Muscle of arm (tissue), 12 donors: Measurements from ENCODE around the gene VPS51. TPM values are rescaled to one million over a fixed set of nuclear protein-coding genes. Genes with fewer than 3 reads are reported as not detected.

Experiments
- polyA plus RNA-seq, 12 donors: library from polyadenylated mRNA; unstranded; fragments of 120-200 nt; gene quantifications; one replicate each; pipeline ENCODE4 v1.2.1, GENCODE V29; 2013; ENCODE audit not compliant: insufficient read length in 12 of 12

VPS51 gene
- polyA plus RNA-seq, 12 donors: 83.5 to 141 (median 95.8) TPM; not detected in 1

Other genes with a start within 250 kb of the VPS51 start
- gene EHD1, start 217.6 kb upstream of the VPS51 start, polyA plus RNA-seq: 100 to 1,000 TPM in 5 of 12 donors, 10 to 100 TPM in 7; 64.6 to 363 (median 85.9) TPM
- gene ATG2A, start 179.0 kb upstream of the VPS51 start, polyA plus RNA-seq: 10 to 100 TPM in 6 of 12 donors, 1 to 10 TPM in 5, not detected in 1; 7.9 to 25.2 (median 10.0) TPM
- gene PPP2R5B, start 171.5 kb upstream of the VPS51 start, polyA plus RNA-seq: 10 to 100 TPM in 9 of 12 donors, 1 to 10 TPM in 2, not detected in 1; 9.6 to 14.2 (median 12.3) TPM
- under 1 TPM in 2 of 12 donors, not detected in 10; 0.30 to 0.39 TPM for gene GPHA2, start 160.3 kb upstream of the VPS51 start, polyA plus RNA-seq
- gene MAJIN, start 124.1 kb upstream of the VPS51 start, polyA plus RNA-seq: not detected
- gene BATF2, start 99.2 kb upstream of the VPS51 start, polyA plus RNA-seq: 1 to 10 TPM in 3 of 12 donors, under 1 TPM in 7, not detected in 2; 0.40 to 1.3 (median 0.79) TPM
- 100 to 1,000 TPM in 1 of 12 donors, 10 to 100 TPM in 10, not detected in 1; 59.8 to 130 (median 72.3) TPM for gene ARL2, start 82.1 kb upstream of the VPS51 start, polyA plus RNA-seq
- 10 to 100 TPM in 11 of 12 donors, not detected in 1; 16.1 to 28.5 (median 20.4) TPM for gene SNX15, start 68.8 kb upstream of the VPS51 start, polyA plus RNA-seq
- gene SAC3D1, start 55.0 kb upstream of the VPS51 start, polyA plus RNA-seq: 10 to 100 TPM in 6 of 12 donors, 1 to 10 TPM in 5, not detected in 1; 7.7 to 19.5 (median 10.4) TPM
- gene NAALADL1, start 37.7 kb upstream of the VPS51 start, polyA plus RNA-seq: 10 to 100 TPM in 2 of 12 donors, 1 to 10 TPM in 9, not detected in 1; 5.1 to 26.1 (median 7.8) TPM
- gene CDCA5, start 12.2 kb upstream of the VPS51 start, polyA plus RNA-seq: 10 to 100 TPM in 6 of 12 donors, 1 to 10 TPM in 5, not detected in 1; 7.1 to 15.8 (median 11.0) TPM
- 10 to 100 TPM in 11 of 12 donors, not detected in 1; 17.1 to 37.9 (median 21.0) TPM for gene ZFPL1, start 12.0 kb upstream of the VPS51 start, polyA plus RNA-seq
- 10 to 100 TPM in 7 of 12 donors, 1 to 10 TPM in 4, not detected in 1; 6.1 to 59.2 (median 11.3) TPM for gene TM7SF2, start 15.7 kb downstream of the VPS51 start, polyA plus RNA-seq
- gene ZNHIT2, start 21.5 kb downstream of the VPS51 start, polyA plus RNA-seq: 1 to 10 TPM in 10 of 12 donors, not detected in 2; 2.6 to 6.6 (median 3.7) TPM
- 100 to 1,000 TPM in 11 of 12 donors, not detected in 1; 680 to 974 (median 806) TPM for gene FAU, start 25.9 kb downstream of the VPS51 start, polyA plus RNA-seq
- 10 to 100 TPM in 11 of 12 donors, not detected in 1; 22.3 to 45.7 (median 25.1) TPM for gene MRPL49, start 26.1 kb downstream of the VPS51 start, polyA plus RNA-seq
- 10 to 100 TPM in 11 of 12 donors, not detected in 1; 36.7 to 53.3 (median 45.5) TPM for gene SYVN1, start 38.3 kb downstream of the VPS51 start, polyA plus RNA-seq
- gene SPDYC, start 74.0 kb downstream of the VPS51 start, polyA plus RNA-seq: under 1 TPM in 1 of 12 donors, not detected in 11; 0.17 TPM
- gene CAPN1, start 85.7 kb downstream of the VPS51 start, polyA plus RNA-seq: 100 to 1,000 TPM in 2 of 12 donors, 10 to 100 TPM in 9, not detected in 1; 64.7 to 140 (median 73.6) TPM
- 10 to 100 TPM in 11 of 12 donors, not detected in 1; 30.7 to 52.6 (median 39.3) TPM for gene POLA2, start 165.7 kb downstream of the VPS51 start, polyA plus RNA-seq
- 10 to 100 TPM in 11 of 12 donors, not detected in 1; 19.6 to 38.6 (median 27.5) TPM for gene CDC42EP2, start 218.7 kb downstream of the VPS51 start, polyA plus RNA-seq
- gene DPF2, start 237.6 kb downstream of the VPS51 start, polyA plus RNA-seq: 10 to 100 TPM in 11 of 12 donors, not detected in 1; 40.1 to 70.2 (median 51.2) TPM